GM12892 (cell line): Measurements from ENCODE around the gene CAMTA1.

Experiments used
- POLR2A ChIP-seq: IDR thresholded peaks from 2 replicates; pipeline ENCODE4 v1.6.1; 2011; ENCODE audit warnings: low read depth, low read length, control low read depth
- POLR2AphosphoS5 ChIP-seq: IDR thresholded peaks from 2 replicates; pipeline ENCODE4 v1.6.1; 2011; ENCODE audit warnings: low read depth, low read length, control low read depth
- TAF1 ChIP-seq: IDR thresholded peaks from 2 replicates; pipeline ENCODE4 v1.6.1; 2011; ENCODE audit warnings: low read depth, mild to moderate bottlenecking, control low read depth, low read length, borderline replicate concordance

DNA sequence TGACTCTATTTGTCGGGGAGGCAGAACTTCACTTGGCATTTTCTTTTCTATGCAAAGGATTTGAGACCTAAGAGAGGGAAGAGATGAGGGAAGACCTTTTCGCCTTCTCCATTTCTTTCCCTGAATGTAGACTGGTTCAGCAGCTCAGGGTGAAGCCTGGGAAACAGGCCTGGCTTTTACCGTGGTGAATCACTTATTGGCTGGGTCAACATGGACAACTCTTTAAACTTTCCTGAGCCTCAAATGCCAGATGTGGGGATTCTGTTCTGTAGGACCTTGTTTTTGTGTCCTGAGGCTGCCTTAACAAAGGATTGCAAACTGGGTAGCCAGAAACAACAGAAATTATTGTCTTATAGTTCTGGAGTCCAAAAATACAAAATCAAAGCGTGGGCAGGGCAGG, 530.1 kb downstream of the CAMTA1 start:
- TF ChIP-seq POLR2A (no peak), POLR2AphosphoS5 (no peak), TAF1 (no peak)
